HCT116 (cell line): Measurements from ENCODE around the gene ENTHD1. TPM values are rescaled to one million over a fixed set of nuclear protein-coding genes. Genes with fewer than 3 reads are reported as not detected.

ENCODE experiments used
- ATAC-seq: fragments of 200-7000 bp; cut with Tn5 transposase; 2 replicates; pipeline ENCODE4 v1.9.1; 2020; ENCODE audit warnings: mild to moderate bottlenecking, moderate library complexity
- BruUV-seq: library from RNA; stranded (reverse); fragments of 400-500 nt; replicated peaks from 2 replicates; lab custom pipeline; 2021; lab: Mats Ljungman, UMichigan
- CTCF ChIA-PET: fragments of 300-600 bp; sonication (Branson Sonifier 250); formaldehyde crosslinking; loops from one replicate; lab custom pipeline; 2021; ENCODE audit warnings: antibody characterized with exemption; lab: Charles Lee
- POLR2A ChIA-PET: fragments of 300-600, 350-600 bp; sonication (Branson Sonifier 250); formaldehyde crosslinking; loops from one replicate; lab custom pipeline; 2021; ENCODE audit warnings: antibody characterized with exemption; lab: Charles Lee
- RAD21 ChIA-PET, 2 experiments: fragments of 300-600 bp; sonication (Branson Sonifier 250); formaldehyde crosslinking; loops; one replicate each; lab custom pipeline; 2023; ENCODE audit warnings: low total read pairs in 2 of 2; ENCODE audit not compliant: uncharacterized antibody in 2 of 2, unreplicated experiment in 2 of 2, low non-redundant PET in 1 of 2; lab: Charles Lee
- DNase-seq: peaks from one replicate; pipeline ENCODE4 v3.0.0-alpha.2; 2010; ENCODE audit warnings: low read depth, low spot score
- H2AFZ ChIP-seq: fragments of 200-600 bp; shearing (Covaris generic), sonication (generic); 2 replicates; pipeline ENCODE4 v1.6.1; 2017; ENCODE audit warnings: low read depth, mixed run types, mixed read lengths, antibody characterized with exemption, low read length; ENCODE audit not compliant: poor library complexity, severe bottlenecking
- H3K27ac ChIP-seq: 2 replicates; pipeline ENCODE4 v1.5.1; 2012; ENCODE audit warnings: low read depth, low read length
- H3K27me3 ChIP-seq: fragments of 200-600 bp; sonication (generic); 2 replicates; pipeline ENCODE4 v1.6.1; 2016; ENCODE audit warnings: mixed run types, low read length, mixed read lengths; ENCODE audit not compliant: insufficient read depth
- H3K36me3 ChIP-seq, 2 experiments: fragments of 200-500 bp in 1 of 2; fragments of 200-600 bp in 1 of 2; sonication (Bioruptor generic) in 1 of 2; sonication (generic) in 1 of 2; 2 replicates each; pipeline versions ENCODE4 v1.5.1 to v1.6.1; 2014 to 2016; ENCODE audit warnings: low read length in 2 of 2, inconsistent platforms in 1 of 2, mixed read lengths in 1 of 2, mixed run types in 1 of 2; ENCODE audit not compliant: insufficient read depth in 2 of 2, control insufficient read depth in 1 of 2
- H3K4me1 ChIP-seq, 2 experiments: fragments of 200-600 bp in 1 of 2; sonication (generic) in 1 of 2; 2 replicates each; pipeline versions ENCODE4 v1.5.1 to v1.6.1; 2012 to 2017; ENCODE audit warnings: low read length in 2 of 2, inconsistent platforms in 1 of 2, mild to moderate bottlenecking in 1 of 2, mixed read lengths in 1 of 2, mixed run types in 1 of 2, moderate library complexity in 1 of 2; ENCODE audit not compliant: insufficient read depth in 2 of 2, control insufficient read depth in 1 of 2
- H3K4me2 ChIP-seq: fragments of 200-600 bp; sonication (generic); 2 replicates; pipeline ENCODE4 v1.6.1; 2017; ENCODE audit warnings: mixed run types, low read length, mixed read lengths
- H3K4me3 ChIP-seq, 2 experiments: fragments of 200-600 bp in 1 of 2; sonication (generic) in 1 of 2; replicated peaks in 1 of 2; 2 replicates each; pipeline ENCODE4 v1.5.1; 2011 to 2016; ENCODE audit warnings: low read length in 2 of 2, control low read depth in 1 of 2, low read depth in 1 of 2, mild to moderate bottlenecking in 1 of 2, mixed read lengths in 1 of 2, mixed run types in 1 of 2
- H3K79me2 ChIP-seq: fragments of 200-600 bp; sonication (generic); 2 replicates; pipeline ENCODE4 v1.6.1; 2017; ENCODE audit warnings: mild to moderate bottlenecking, mixed run types, low read length, moderate library complexity, mixed read lengths; ENCODE audit not compliant: insufficient read depth
- H3K9ac ChIP-seq: fragments of 200-600 bp; sonication (generic); 2 replicates; pipeline ENCODE4 v1.6.1; 2016; ENCODE audit warnings: low read length, mixed read lengths
- H3K9me2 ChIP-seq: fragments of 200-600 bp; sonication (generic), shearing (Covaris generic); 2 replicates; pipeline ENCODE4 v1.6.1; 2017; ENCODE audit warnings: mixed run types, mild to moderate bottlenecking, moderate library complexity; ENCODE audit not compliant: insufficient read depth
- H3K9me3 ChIP-seq, 2 experiments: fragments of 200-500 bp in 1 of 2; fragments of 200-600 bp in 1 of 2; sonication (Bioruptor generic) in 1 of 2; sonication (generic) in 1 of 2; 2 replicates each; pipeline ENCODE4 v1.6.1; 2014 to 2017; ENCODE audit warnings: low read length in 2 of 2, mixed read lengths in 2 of 2, inconsistent platforms in 1 of 2, low read depth in 1 of 2, mild to moderate bottlenecking in 1 of 2, mixed run types in 1 of 2, moderate library complexity in 1 of 2; ENCODE audit not compliant: control insufficient read depth in 1 of 2, insufficient read depth in 1 of 2
- H4K20me1 ChIP-seq: fragments of 200-600 bp; sonication (generic), shearing (Covaris generic); 2 replicates; pipeline ENCODE4 v1.6.1; 2017; ENCODE audit warnings: mixed run types, mild to moderate bottlenecking, moderate library complexity; ENCODE audit not compliant: insufficient read depth
- ATF3 ChIP-seq: IDR thresholded peaks from 2 replicates; pipeline ENCODE4 v1.6.1; 2012
- ELF1 ChIP-seq: IDR thresholded peaks from 2 replicates; pipeline ENCODE4 v1.6.1; 2012; ENCODE audit warnings: low read depth, borderline replicate concordance
- EZH2 ChIP-seq: fragments of 200-600 bp; sonication (generic); IDR thresholded peaks from 2 replicates; pipeline ENCODE4 v1.6.1; 2017; ENCODE audit warnings: antibody characterized with exemption, mixed run types
- FOSL1 ChIP-seq: IDR thresholded peaks from 2 replicates; pipeline ENCODE4 v1.6.1; 2012; ENCODE audit warnings: low read depth
- MAX ChIP-seq: IDR thresholded peaks from 2 replicates; pipeline ENCODE4 v1.6.1; 2012
- POLR2A ChIP-seq: IDR thresholded peaks from 2 replicates; pipeline ENCODE4 v1.7.0; 2011; ENCODE audit warnings: borderline replicate concordance; ENCODE audit not compliant: insufficient read depth, insufficient read length; ENCODE audit errors: extremely low read depth
- POLR2AphosphoS5 ChIP-seq: IDR thresholded peaks from 2 replicates; pipeline ENCODE4 v1.6.1; 2011; ENCODE audit warnings: mild to moderate bottlenecking, low read depth, low read length, moderate library complexity
- RAD21 ChIP-seq: IDR thresholded peaks from 2 replicates; pipeline ENCODE4 v1.6.1; 2012; ENCODE audit warnings: low read depth, mild to moderate bottlenecking
- REST ChIP-seq: IDR thresholded peaks from 2 replicates; pipeline ENCODE4 v1.6.1; 2012; ENCODE audit warnings: low read depth
- SIN3A ChIP-seq: IDR thresholded peaks from 2 replicates; pipeline ENCODE4 v1.6.1; 2012; ENCODE audit warnings: low read depth
- YY1 ChIP-seq: IDR thresholded peaks from 2 replicates; pipeline ENCODE4 v1.6.1; 2011; ENCODE audit warnings: low read length, low read depth, moderate library complexity, mild to moderate bottlenecking; ENCODE audit not compliant: insufficient replicate concordance; ENCODE audit errors: extremely low read depth
- ZBTB33 ChIP-seq: IDR thresholded peaks from 2 replicates; pipeline ENCODE4 v1.6.1; 2011; ENCODE audit warnings: mild to moderate bottlenecking, low read length, moderate library complexity; ENCODE audit not compliant: insufficient replicate concordance; ENCODE audit errors: extremely low read depth
- ZFX ChIP-seq: fragments of 450-650 bp; IDR thresholded peaks from 2 replicates; pipeline ENCODE4 v1.6.1; 2017
- ZNF274 ChIP-seq: fragments of 200-500 bp; sonication (Bioruptor generic); IDR thresholded peaks from 2 replicates; pipeline ENCODE4 v1.6.1; 2014; ENCODE audit warnings: mild to moderate bottlenecking, low read depth, low read length, inconsistent platforms
- intact Hi-C: fragments of 100-400 bp; cut with micrococcal nuclease; formaldehyde crosslinking; loops from 2 replicates; pipeline ENCODE4 v1.10.0; 2022
- total RNA-seq: library from RNA; stranded (reverse); gene quantifications from one replicate; pipeline ENCODE4 v1.2.1, GENCODE V29; 2021; ENCODE audit not compliant: unreplicated experiment

The ENTHD1 gene
- total RNA-seq, 1 experiment from 2014 or later, result not detected

- Histone ChIP-seq H3K4me3 (no peak overlapping the region), H3K9ac (no peak overlapping the region), H3K27me3 (peaks cover 7% of the 10 kb centered on the region; the same call in 1 of the 2 replicates), H3K4me1 (no peaks in the 10 kb centered on the region), H4K20me1 (no peaks in the 10 kb centered on the region), H3K36me3 (no peaks in the 10 kb centered on the region), H3K9me2 (no peaks in the 10 kb centered on the region), H3K4me2 (no peak overlapping the region), H3K9me3 (no peaks in the 10 kb centered on the region), H3K79me2 (no peaks in the 10 kb centered on the region), H3K27ac (no peak overlapping the region), H2AFZ (no peak overlapping the region)
- TF ChIP-seq ATF3, result no peak
- no peak for TF ChIP-seq FOSL1
- no peak for TF ChIP-seq POLR2AphosphoS5
- no peak for TF ChIP-seq ZNF274
- TF ChIP-seq MAX, result no peak
- ATAC-seq (no peak), DNase-seq (no peak)
- ChIA-PET POLR2A (no interaction called here), RAD21 (no interaction called here), CTCF (no interaction called here)
- intact Hi-C loops, result no loop called here
- no TSS peak for BruUV-seq
Measured at GRCh38 chr22:39733191-39733590, 160.4 kb downstream of the ENTHD1 start.

- no peak overlapping the region for H2AFZ ChIP-seq
- RAD21 ChIA-PET, result no interaction called here
- ATAC-seq (no peak), DNase-seq (no peak)
- no peaks in the 10 kb centered on the region for H4K20me1 ChIP-seq
- no peaks in the 10 kb centered on the region for H3K36me3 ChIP-seq
- POLR2A ChIA-PET, result no interaction called here
- no peak overlapping the region for H3K9ac ChIP-seq
- H3K9me2 ChIP-seq, result no peaks in the 10 kb centered on the region
- H3K27me3 ChIP-seq, result peaks cover 6% of the 10 kb centered on the region; the same call in 1 of the 2 replicates
- no peak overlapping the region for H3K4me2 ChIP-seq
- no peaks in the 10 kb centered on the region for H3K4me1 ChIP-seq
- no peak overlapping the region for H3K4me3 ChIP-seq
- no TSS peak for BruUV-seq
- no peaks in the 10 kb centered on the region for H3K9me3 ChIP-seq
- no peaks in the 10 kb centered on the region for H3K79me2 ChIP-seq
- intact Hi-C loops, result no loop called here
- CTCF ChIA-PET, result no interaction called here
- no peak overlapping the region for H3K27ac ChIP-seq
- TF ChIP-seq RAD21 (no peak), ELF1 (no peak), POLR2A (no peak), EZH2 (no peak), MAX (no peak), YY1 (no peak), ATF3 (no peak), SIN3A (no peak), POLR2AphosphoS5 (no peak), ZFX (no peak), ZBTB33 (no peak), FOSL1 (no peak), REST (no peak)
Measured at GRCh38 chr22:39732625-39733024, 160.9 kb downstream of the ENTHD1 start.
